Breast epithelium (tissue), 4 donors: Measurements from ENCODE around the gene WIPF2. TPM values are rescaled to one million over a fixed set of nuclear protein-coding genes. Genes with fewer than 3 reads are reported as not detected.
A peak's percentile ranks its signal among the peaks of the same experiment; 100 is the strongest.

Experiments used
- DNase-seq, 2 donors: peaks; one replicate each; pipeline ENCODE4 v3.0.0-alpha.2; 2019; ENCODE audit warnings: low spot score in 2 of 2
- H3K27ac ChIP-seq, 2 donors: fragments of 200-600 bp; sonication (generic) in 1 of 2; one replicate each; pipeline ENCODE4 v1.5.1; 2016 to 2019; ENCODE audit warnings: mild to moderate bottlenecking in 1 of 2
- H3K27me3 ChIP-seq, 2 donors: fragments of 200-600 bp; sonication (generic) in 1 of 2; one replicate each; pipeline versions ENCODE4 v1.5.1 to v1.6.0; 2017 to 2019; ENCODE audit warnings: control low read depth in 1 of 2, mild to moderate bottlenecking in 1 of 2
- H3K36me3 ChIP-seq: fragments of 200-600 bp; one replicate; pipeline ENCODE4 v1.5.1; 2019
- H3K4me1 ChIP-seq, 2 donors: fragments of 200-600 bp; sonication (generic); one replicate each; pipeline ENCODE4 v1.5.1; 2016 to 2019; ENCODE audit warnings: control low read depth in 1 of 2
- H3K4me3 ChIP-seq, 3 donors: fragments of 200-600 bp; sonication (generic); 1 replicate in 2 of 3; 2 replicates in 1 of 3; pipeline ENCODE4 v1.5.1; 2016 to 2019; ENCODE audit warnings: mild to moderate bottlenecking in 3 of 3, moderate library complexity in 2 of 3
- H3K9me3 ChIP-seq, 2 donors: fragments of 200-600 bp; sonication (generic) in 1 of 2; one replicate each; pipeline ENCODE4 v1.5.1; 2016 to 2019; ENCODE audit warnings: control low read depth in 1 of 2
- CTCF ChIP-seq, 3 donors: fragments of 450-650 bp; IDR thresholded peaks; one replicate each; pipeline ENCODE4 v1.5.1; 2016 to 2017; ENCODE audit warnings: antibody characterized with exemption in 3 of 3, mild to moderate bottlenecking in 3 of 3, moderate library complexity in 3 of 3
- POLR2A ChIP-seq: fragments of 450-650 bp; IDR thresholded peaks from one replicate; pipeline ENCODE4 v1.6.1; 2016; ENCODE audit warnings: antibody characterized with exemption, mild to moderate bottlenecking, moderate library complexity
- POLR2AphosphoS5 ChIP-seq, 3 donors: sonication (generic); formaldehyde crosslinking; IDR thresholded peaks; one replicate each; pipeline ENCODE4 v1.6.1; 2017; ENCODE audit warnings: antibody characterized with exemption in 3 of 3
- intact Hi-C: fragments of 100-400 bp; cut with DNase I; formaldehyde crosslinking; loops from one replicate; pipeline ENCODE4 v1.15.1; 2023; ENCODE audit warnings: low total_unique reads
- total RNA-seq, 3 donors: library from RNA; depleted of rRNA; stranded (reverse); fragments of >200 nt; gene quantifications; one replicate each; pipeline ENCODE4 v1.1.0, GENCODE V29; 2016

Gene WIPF2, protein sequence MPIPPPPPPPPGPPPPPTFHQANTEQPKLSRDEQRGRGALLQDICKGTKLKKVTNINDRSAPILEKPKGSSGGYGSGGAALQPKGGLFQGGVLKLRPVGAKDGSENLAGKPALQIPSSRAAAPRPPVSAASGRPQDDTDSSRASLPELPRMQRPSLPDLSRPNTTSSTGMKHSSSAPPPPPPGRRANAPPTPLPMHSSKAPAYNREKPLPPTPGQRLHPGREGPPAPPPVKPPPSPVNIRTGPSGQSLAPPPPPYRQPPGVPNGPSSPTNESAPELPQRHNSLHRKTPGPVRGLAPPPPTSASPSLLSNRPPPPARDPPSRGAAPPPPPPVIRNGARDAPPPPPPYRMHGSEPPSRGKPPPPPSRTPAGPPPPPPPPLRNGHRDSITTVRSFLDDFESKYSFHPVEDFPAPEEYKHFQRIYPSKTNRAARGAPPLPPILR
- 10 to 100 TPM in 2 of 3 donors, 1 to 10 TPM in 1; 8.2 to 12.9 (median 10.8) TPM for total RNA-seq

DNA sequence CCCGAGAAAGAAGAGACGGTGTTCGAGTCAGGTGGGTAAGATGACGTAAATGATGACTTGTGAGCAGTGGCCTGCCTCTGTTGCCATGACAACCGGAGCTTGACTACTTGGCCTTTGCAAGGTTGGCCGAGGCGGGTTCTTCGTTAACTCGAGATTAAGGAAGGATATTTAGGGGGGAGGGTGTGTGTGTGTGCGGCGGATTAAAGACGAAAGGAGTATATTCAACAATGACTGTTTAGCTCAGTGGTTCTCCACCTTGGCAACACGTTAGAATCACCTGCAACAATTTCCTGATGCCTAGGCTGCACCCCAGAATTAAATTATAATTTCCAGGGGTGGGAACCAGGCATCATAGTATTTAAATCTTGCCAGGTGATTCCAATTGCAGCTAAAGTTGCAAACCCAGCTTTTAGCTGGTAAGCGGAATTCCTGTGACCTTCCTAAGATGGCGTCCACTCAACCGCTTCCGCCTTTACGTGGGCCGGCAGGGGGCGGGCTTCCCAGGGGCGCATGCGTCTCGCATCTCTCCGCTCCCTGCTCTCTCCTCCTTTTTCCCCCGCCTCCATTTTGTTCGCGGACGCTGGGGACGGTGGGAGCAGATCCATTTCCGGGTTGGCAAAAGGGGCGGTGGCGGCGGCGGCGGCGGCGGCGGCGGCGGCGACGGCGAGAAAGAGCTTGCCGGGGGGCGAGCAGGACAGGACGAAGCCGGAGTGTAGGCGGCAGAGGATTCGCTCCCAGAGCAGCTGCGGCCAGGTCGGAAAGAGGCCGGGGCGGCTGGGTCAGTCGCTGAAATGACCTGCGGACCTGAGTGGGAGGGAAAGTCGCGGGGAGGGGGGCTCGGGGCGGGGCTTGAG lies at the start of gene WIPF2:
WIPF2 (plus strand) TSS at position 565 of the 854 bp plus-strand sequence. CDS start 37,156 bp downstream, outside the sequence.
- Histone ChIP-seq H3K4me1 (peaks cover 0 to 9% of the 10 kb centered on the region in 2 donors), H3K36me3 (no peaks in the 10 kb centered on the region), H3K4me3 (peak within 1 kb of the TSS; percentile 67 to 91 (median 75)), H3K9me3 (no peaks in the 10 kb centered on the region), H3K27me3 (no peaks in the 10 kb centered on the region), H3K27ac (peak within 1 kb of the TSS; percentile 89 to 98)
- intact Hi-C loops, result no loop called here
- DNase-seq, result peak; percentile 95 to 98
- peak; percentile 75 to 83 (median 82) for TF ChIP-seq CTCF (IDR thresholded peaks at IDR 0.05)
- TF ChIP-seq POLR2AphosphoS5 (IDR thresholded peaks at IDR 0.05), result peak; percentile 77 to 82 (median 82)
- TF ChIP-seq POLR2A, result no peak

GRCh38 chr17:40170325-40170724 lies 48.8 kb upstream of the WIPF2 start:
- Histone ChIP-seq H3K9me3 (no peaks in the 10 kb centered on the region), H3K4me1 (no peaks in the 10 kb centered on the region), H3K36me3 (peaks cover 6% of the 10 kb centered on the region), H3K4me3 (no peak overlapping the region), H3K27me3 (no peaks in the 10 kb centered on the region), H3K27ac (no peak overlapping the region)
- TF ChIP-seq POLR2AphosphoS5 (IDR thresholded peaks at IDR 0.05), result no peak
- no peak for TF ChIP-seq CTCF (IDR thresholded peaks at IDR 0.05)
- no peak for TF ChIP-seq POLR2A
- intact Hi-C loops, result loop anchor here (10.0 kb wide), 1 partner anchor 116 kb away; the partner anchor contains the start of gene MED24
- DNase-seq, result no peak

DNA sequence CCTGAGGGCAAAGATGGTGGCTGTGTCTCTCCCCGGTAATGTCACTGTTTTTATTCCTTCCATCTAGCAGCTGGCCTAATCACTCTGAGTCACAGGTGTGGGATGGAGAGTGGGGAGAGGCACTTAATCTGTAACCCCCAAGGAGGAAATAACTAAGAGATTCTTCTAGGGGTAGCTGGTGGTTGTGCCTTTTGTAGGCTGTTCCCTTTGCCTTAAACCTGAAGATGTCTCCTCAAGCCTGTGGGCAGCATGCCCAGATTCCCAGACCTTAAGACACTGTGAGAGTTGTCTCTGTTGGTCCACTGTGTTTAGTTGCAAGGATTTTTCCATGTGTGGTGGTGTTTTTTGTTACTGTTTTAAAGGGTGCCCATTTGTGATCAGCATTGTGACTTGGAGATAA lies 47.4 kb upstream of the WIPF2 start:
- Histone ChIP-seq H3K27ac (no peak overlapping the region), H3K4me1 (no peaks in the 10 kb centered on the region), H3K27me3 (no peaks in the 10 kb centered on the region), H3K9me3 (no peaks in the 10 kb centered on the region), H3K36me3 (peaks cover 6% of the 10 kb centered on the region), H3K4me3 (no peak overlapping the region)
- intact Hi-C loops, result loop anchor here (10.0 kb wide), 1 partner anchor 117 kb away; the partner anchor contains the start of gene MED24
- no peak for TF ChIP-seq CTCF (IDR thresholded peaks at IDR 0.05)
- TF ChIP-seq POLR2AphosphoS5 (IDR thresholded peaks at IDR 0.05), result no peak
- no peak for TF ChIP-seq POLR2A
- no peak for DNase-seq

DNA sequence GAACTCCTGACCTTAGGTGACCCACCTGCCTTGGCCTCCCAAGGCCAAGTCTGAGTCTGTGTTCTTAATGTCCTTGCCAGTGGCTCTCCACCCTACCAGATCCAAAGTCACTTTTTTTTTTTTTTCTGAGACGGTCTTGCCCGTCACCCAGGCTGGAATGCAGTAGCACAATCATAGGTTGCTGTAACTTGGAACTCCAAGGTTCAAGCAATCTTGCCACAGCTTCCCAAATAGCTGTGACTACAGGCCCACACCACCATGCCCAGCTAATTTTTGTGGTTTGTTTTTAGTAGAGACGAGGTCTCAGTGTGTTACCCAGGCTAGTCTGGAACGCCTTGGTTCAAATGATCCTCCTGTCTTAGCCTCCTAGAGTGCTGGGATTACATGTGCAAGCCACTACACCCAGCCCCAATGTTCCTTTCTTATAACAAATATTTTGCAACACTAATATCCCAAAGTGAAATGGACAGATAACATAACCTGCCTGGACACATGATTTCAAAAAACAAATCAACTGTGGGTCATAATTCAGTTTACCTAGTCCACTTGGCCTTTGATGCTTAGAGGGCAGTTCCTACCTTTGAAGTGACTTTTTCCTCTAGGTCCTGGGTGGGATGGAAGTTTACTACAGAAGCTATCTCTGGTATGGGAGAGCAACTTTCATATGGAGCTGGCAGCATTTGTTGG lies 45.9 kb upstream of the WIPF2 start:
- intact Hi-C loops, result loop anchor here (10.0 kb wide), 1 partner anchor 118 kb away; the partner anchor contains the start of gene MED24
- no peak overlapping the region for H3K27ac ChIP-seq
- H3K36me3 ChIP-seq, result no peaks in the 10 kb centered on the region
- H3K27me3 ChIP-seq, result no peaks in the 10 kb centered on the region
- no peaks in the 10 kb centered on the region for H3K9me3 ChIP-seq
- TF ChIP-seq POLR2A, result no peak
- no peak for DNase-seq
- H3K4me3 ChIP-seq, result no peak overlapping the region
- no peaks in the 10 kb centered on the region for H3K4me1 ChIP-seq

DNA sequence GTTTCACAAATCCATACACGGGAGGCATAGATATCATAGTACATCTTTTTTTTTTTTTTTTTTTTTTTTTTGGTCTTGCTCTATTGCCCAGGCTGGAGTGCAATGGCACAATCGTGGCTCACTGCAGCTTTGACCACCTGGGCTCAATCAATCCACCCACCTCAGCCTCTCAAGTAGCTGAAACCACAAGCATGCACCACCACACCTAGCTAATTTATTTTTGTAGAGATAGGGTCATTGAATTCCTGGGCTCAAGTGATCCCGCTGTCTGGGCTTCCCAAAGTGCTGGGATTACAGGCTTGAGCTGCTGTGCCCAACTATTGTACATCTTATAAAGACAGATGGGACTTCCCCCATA lies 45.3 kb upstream of the WIPF2 start:
- H3K4me3 ChIP-seq, result no peak overlapping the region
- TF ChIP-seq POLR2A (no peak), CTCF (IDR thresholded peaks at IDR 0.05) (no peak), POLR2AphosphoS5 (IDR thresholded peaks at IDR 0.05) (no peak)
- intact Hi-C loops, result loop anchor here (10.0 kb wide), 1 partner anchor 119 kb away; the partner anchor contains the start of gene MED24
- H3K36me3 ChIP-seq, result no peaks in the 10 kb centered on the region
- no peak for DNase-seq
- no peaks in the 10 kb centered on the region for H3K9me3 ChIP-seq
- H3K4me1 ChIP-seq, result no peaks in the 10 kb centered on the region
- no peak overlapping the region for H3K27ac ChIP-seq
- H3K27me3 ChIP-seq, result no peaks in the 10 kb centered on the region
